PC-9 (cell line): ENCODE data around the gene NR1H4. TPM values are rescaled to one million over a fixed set of nuclear protein-coding genes. Genes with fewer than 3 reads are reported as not detected.

Experiments used
- BruUV-seq: library from RNA; stranded (reverse); fragments of 400-500 nt; replicated peaks from 2 replicates; lab custom pipeline; 2021; lab: Mats Ljungman, UMichigan
- CTCF ChIA-PET: fragments of 300-600 bp; sonication (Branson Sonifier 250); formaldehyde crosslinking; loops from one replicate; lab custom pipeline; 2022; ENCODE audit warnings: antibody characterized with exemption; lab: Charles Lee
- POLR2A ChIA-PET: fragments of 300-600 bp; sonication (Branson Sonifier 250); formaldehyde crosslinking; loops from one replicate; lab custom pipeline; 2022; ENCODE audit warnings: antibody characterized with exemption; ENCODE audit not compliant: unreplicated experiment; lab: Charles Lee
- DNase-seq, 2 experiments: peaks; one replicate each; pipeline versions ENCODE4 v3.0.0 to v3.0.0-alpha.2; 2015 to 2022; ENCODE audit warnings: mixed read lengths in 1 of 2
- H2AFZ ChIP-seq: fragments of 200-600 bp; sonication (generic); 2 replicates; pipeline ENCODE4 v1.8.1; 2017; ENCODE audit warnings: antibody characterized with exemption
- H3F3A ChIP-seq: fragments of 200-600 bp; sonication (generic); 2 replicates; pipeline ENCODE4 v1.8.1; 2017; ENCODE audit warnings: antibody characterized with exemption, mild to moderate bottlenecking, low read depth; ENCODE audit not compliant: insufficient read depth
- H3K27ac ChIP-seq: fragments of 200-600 bp; sonication (generic); 2 replicates; pipeline ENCODE4 v1.6.1; 2016; ENCODE audit warnings: mixed run types
- H3K27me3 ChIP-seq: fragments of 200-600 bp; sonication (generic); 2 replicates; pipeline ENCODE4 v1.6.1; 2016; ENCODE audit warnings: low read depth, mixed run types; ENCODE audit not compliant: insufficient read depth
- H3K36me3 ChIP-seq: fragments of 200-600 bp; sonication (generic); 2 replicates; pipeline ENCODE4 v1.6.1; 2016; ENCODE audit warnings: low read depth, mixed run types
- H3K4me1 ChIP-seq: fragments of 200-600 bp; sonication (generic); replicated peaks from 2 replicates; pipeline ENCODE4 v1.6.1; 2016; ENCODE audit warnings: mixed run types; ENCODE audit not compliant: insufficient read depth
- H3K4me2 ChIP-seq: fragments of 200-600 bp; sonication (generic); 2 replicates; pipeline ENCODE4 v1.6.1; 2017; ENCODE audit warnings: mixed run types
- H3K4me3 ChIP-seq: fragments of 200-600 bp; sonication (generic); 2 replicates; pipeline ENCODE4 v1.6.1; 2016; ENCODE audit warnings: mixed run types
- H3K79me2 ChIP-seq: fragments of 200-600 bp; sonication (generic); 2 replicates; pipeline ENCODE4 v1.6.1; 2017; ENCODE audit warnings: low read depth, mixed run types
- H3K9me2 ChIP-seq: fragments of 200-600 bp; sonication (generic); 2 replicates; pipeline ENCODE4 v1.8.1; 2017; ENCODE audit warnings: mild to moderate bottlenecking; ENCODE audit not compliant: insufficient read depth
- H3K9me3 ChIP-seq: fragments of 200-600 bp; sonication (generic); 2 replicates; pipeline ENCODE4 v1.8.1; 2016; ENCODE audit warnings: low read depth; ENCODE audit not compliant: insufficient read depth
- H4K20me1 ChIP-seq: fragments of 200-600 bp; sonication (generic); 2 replicates; pipeline ENCODE4 v1.8.1; 2017; ENCODE audit not compliant: insufficient read depth
- EZH2 ChIP-seq: fragments of 200-600 bp; sonication (generic); IDR thresholded peaks from 2 replicates; pipeline ENCODE4 v1.8.0; 2017; ENCODE audit warnings: antibody characterized with exemption, low read depth
- intact Hi-C: fragments of 100-400 bp; cut with micrococcal nuclease; formaldehyde crosslinking; loops from one replicate; pipeline ENCODE4 v1.10.0; 2022; ENCODE audit not compliant: unreplicated experiment
- total RNA-seq: library from RNA; stranded (reverse); gene quantifications from 2 replicates; pipeline ENCODE4 v1.2.3, GENCODE V29; 2021
- TF ChIP-seq, protein P1 (sequence below): fragments of 200-600 bp; sonication (generic); conservative IDR thresholded peaks from 2 replicates; pipeline ENCODE4 v1.6.1; 2017; ENCODE audit warnings: mixed run types, antibody characterized with exemption, mild to moderate bottlenecking, moderate library complexity

Gene NR1H4
- total RNA-seq, 1 experiment from 2014 or later = not detected

DNA sequence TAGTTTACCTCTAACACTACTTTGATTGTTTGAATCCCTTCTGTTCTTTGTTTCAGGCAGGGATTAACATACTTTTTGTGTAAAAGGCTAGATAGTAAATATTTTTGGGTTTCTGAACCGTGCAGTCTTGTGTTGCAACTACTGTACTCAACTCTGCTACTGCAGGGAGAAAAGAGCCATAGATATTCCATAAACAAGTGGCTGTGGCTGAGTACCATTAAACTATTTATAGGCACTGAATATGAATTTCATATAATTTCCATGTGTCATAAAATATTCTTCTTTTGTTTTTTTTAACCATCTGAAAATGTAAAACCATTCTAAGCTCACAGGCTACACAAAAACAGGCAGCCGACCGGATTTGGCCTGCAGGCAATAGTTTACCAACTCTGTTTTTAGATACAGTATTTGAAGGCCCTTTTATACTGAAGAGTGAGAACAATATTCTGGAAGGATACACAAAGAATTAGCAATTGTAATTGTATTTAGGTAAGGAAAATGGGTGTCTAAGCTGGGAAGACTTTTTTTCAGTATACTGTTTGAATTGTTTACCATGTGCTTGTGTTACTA, 15.7 kb downstream of the NR1H4 start:
- CTCF ChIA-PET = no interaction called here
- peaks cover 21% of the 10 kb centered on the region for H3K27me3 ChIP-seq
- POLR2A ChIA-PET = no interaction called here

DNA sequence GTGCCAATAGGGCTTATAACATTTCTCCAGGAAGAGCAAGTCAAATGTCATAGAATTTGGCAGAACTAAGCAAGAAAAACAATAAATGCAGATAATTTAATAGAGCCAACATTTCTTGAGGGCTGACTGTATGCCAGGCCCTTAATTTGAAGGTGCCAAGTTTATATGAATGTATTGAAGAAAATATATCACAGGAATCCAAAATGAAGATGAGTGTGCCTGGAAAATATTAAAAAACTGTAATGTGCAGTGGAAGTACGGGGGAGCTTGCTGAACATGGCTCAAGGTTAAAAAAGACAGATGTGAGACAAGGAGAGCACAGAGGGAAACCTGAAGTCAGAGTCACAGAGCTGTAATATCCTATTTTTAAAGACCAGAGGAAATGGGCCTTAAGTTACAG, 16.4 kb downstream of the NR1H4 start:
- no TSS peak for BruUV-seq
- Histone ChIP-seq H3K27me3 (peaks cover 21% of the 10 kb centered on the region), H3K4me3 (no peak overlapping the region), H2AFZ (no peak overlapping the region), H3K4me2 (no peak overlapping the region), H3K27ac (no peak overlapping the region), H3F3A (no peaks in the 10 kb centered on the region), H3K36me3 (no peaks in the 10 kb centered on the region), H3K79me2 (no peaks in the 10 kb centered on the region), H4K20me1 (no peaks in the 10 kb centered on the region), H3K4me1 (no peaks in the 10 kb centered on the region), H3K9me3 (no peaks in the 10 kb centered on the region), H3K9me2 (no peaks in the 10 kb centered on the region)
- TF ChIP-seq, protein P1, sequence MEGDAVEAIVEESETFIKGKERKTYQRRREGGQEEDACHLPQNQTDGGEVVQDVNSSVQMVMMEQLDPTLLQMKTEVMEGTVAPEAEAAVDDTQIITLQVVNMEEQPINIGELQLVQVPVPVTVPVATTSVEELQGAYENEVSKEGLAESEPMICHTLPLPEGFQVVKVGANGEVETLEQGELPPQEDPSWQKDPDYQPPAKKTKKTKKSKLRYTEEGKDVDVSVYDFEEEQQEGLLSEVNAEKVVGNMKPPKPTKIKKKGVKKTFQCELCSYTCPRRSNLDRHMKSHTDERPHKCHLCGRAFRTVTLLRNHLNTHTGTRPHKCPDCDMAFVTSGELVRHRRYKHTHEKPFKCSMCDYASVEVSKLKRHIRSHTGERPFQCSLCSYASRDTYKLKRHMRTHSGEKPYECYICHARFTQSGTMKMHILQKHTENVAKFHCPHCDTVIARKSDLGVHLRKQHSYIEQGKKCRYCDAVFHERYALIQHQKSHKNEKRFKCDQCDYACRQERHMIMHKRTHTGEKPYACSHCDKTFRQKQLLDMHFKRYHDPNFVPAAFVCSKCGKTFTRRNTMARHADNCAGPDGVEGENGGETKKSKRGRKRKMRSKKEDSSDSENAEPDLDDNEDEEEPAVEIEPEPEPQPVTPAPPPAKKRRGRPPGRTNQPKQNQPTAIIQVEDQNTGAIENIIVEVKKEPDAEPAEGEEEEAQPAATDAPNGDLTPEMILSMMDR = no peak
- TF ChIP-seq EZH2 = no peak
- CTCF ChIA-PET = no interaction called here
- POLR2A ChIA-PET = no interaction called here
- DNase-seq = no peak
- intact Hi-C loops = no loop called here

More for the DNA sequence above, 15.7 kb downstream of the NR1H4 start:
- H3K79me2 ChIP-seq = no peaks in the 10 kb centered on the region
- DNase-seq = no peak
- H3F3A ChIP-seq = no peaks in the 10 kb centered on the region
- no peaks in the 10 kb centered on the region for H4K20me1 ChIP-seq
- no peak overlapping the region for H3K4me2 ChIP-seq
- H3K9me2 ChIP-seq = no peaks in the 10 kb centered on the region
- intact Hi-C loops = no loop called here
- no peaks in the 10 kb centered on the region for H3K9me3 ChIP-seq
- no TSS peak for BruUV-seq
- no peaks in the 10 kb centered on the region for H3K36me3 ChIP-seq
- H2AFZ ChIP-seq = no peak overlapping the region
- no peak overlapping the region for H3K4me3 ChIP-seq
- TF ChIP-seq EZH2 = no peak
- TF ChIP-seq, protein P1 = no peak
- no peaks in the 10 kb centered on the region for H3K4me1 ChIP-seq
- H3K27ac ChIP-seq = no peak overlapping the region

DNA sequence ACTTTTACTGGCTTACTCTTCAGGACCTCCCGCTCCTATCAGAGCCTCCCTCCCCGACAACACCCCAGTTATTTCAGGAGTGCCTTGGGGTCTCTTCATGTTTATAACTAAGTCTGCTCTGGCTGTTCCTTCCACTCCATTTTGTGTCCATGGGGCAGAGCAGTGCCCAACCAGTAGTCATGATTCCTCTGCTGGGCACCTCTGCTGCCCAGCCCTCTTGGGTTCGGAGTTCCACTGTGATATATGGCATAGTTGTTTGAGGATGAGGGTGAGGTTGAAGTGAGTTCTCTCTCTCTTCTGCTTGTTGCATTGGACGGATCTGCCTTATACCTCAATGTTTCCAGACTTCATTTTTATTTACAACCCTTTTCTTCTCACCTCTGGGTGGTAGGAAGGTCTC, 17.4 kb downstream of the NR1H4 start:
- Histone ChIP-seq H3K27me3 (peaks cover 18% of the 10 kb centered on the region), H4K20me1 (no peaks in the 10 kb centered on the region), H3F3A (no peaks in the 10 kb centered on the region), H3K4me1 (no peaks in the 10 kb centered on the region), H3K36me3 (no peaks in the 10 kb centered on the region), H3K79me2 (no peaks in the 10 kb centered on the region), H3K9me2 (no peaks in the 10 kb centered on the region), H3K9me3 (no peaks in the 10 kb centered on the region), H3K27ac (no peak overlapping the region), H3K4me3 (no peak overlapping the region), H2AFZ (no peak overlapping the region), H3K4me2 (no peak overlapping the region)
- TF ChIP-seq, protein P1 = no peak
- no peak for TF ChIP-seq EZH2
- no TSS peak for BruUV-seq
- no peak for DNase-seq
- ChIA-PET CTCF (no interaction called here), POLR2A (no interaction called here)
- intact Hi-C loops = no loop called here
